Measurements from ENCODE around the gene TMEM88. TPM values are rescaled to one million over a fixed set of nuclear protein-coding genes. Genes with fewer than 3 reads are reported as not detected.

The TMEM88 gene
- total RNA-seq, 1 donor from 2014 or later = 33.7 TPM

DNA sequence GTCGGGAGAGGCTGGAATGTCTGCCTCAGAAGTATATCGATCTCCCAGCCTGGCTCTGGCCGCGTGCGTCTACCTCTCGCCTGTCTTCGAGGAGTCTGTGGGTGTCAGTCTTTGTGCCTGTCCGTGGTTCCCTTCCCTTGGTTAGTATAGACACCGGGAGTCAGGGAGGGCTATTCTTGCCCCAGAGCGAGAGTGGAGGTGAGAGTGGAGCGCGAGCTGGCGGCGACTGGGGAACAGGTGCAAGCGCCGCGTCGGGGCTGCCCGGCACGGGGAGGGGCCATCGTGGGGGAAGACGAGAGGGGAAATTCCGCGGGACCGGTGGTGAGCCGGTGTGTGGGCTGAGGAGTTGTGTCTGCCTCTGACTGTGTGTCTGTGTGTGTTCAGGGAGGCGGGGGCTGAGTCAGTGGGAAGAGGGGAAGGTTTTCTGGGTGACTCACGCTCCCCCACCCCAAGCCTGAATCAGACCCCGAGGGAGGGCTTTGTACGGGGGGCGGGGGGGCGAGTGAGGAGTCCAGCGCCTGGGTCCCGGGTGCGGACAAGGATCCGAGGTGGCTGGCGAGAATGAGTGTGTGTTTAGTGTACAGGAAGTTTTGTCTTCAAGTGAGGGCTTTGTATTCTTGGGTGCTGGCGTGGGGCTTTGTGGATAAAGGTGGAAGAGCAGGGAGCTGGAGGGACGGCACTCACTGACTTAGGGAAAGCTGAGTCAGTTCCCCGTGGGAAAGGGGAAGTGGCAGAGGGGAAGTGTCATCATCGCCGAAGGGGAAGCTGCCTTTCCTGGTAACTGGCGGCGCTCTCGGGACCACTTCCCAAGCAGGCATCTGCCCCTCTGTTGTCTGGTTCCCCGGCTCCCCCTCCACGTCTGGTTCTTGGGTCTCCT, 12.2 kb upstream of the TMEM88 start:
- FAIRE-seq = no peak
- peak overlapping the region; percentile 100 for H3K27ac Mint-ChIP-seq (ENCODE audit: unreplicated experiment)

DNA sequence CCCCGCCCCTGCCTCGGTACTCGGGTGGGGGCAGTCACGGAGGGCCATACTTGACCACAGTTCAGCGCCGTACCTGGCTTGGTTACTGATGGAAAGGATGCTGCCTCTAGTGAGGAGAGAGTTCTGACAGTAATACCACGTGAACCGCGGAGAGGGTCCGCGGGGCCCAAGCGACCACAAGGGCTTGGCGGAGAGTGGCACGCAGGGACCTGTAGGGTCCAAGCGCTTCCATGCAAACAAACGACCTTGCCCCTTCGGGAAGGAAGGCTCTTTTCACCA, 11.7 kb upstream of the TMEM88 start:
- no peak for TF ChIP-seq EZH2 (IDR thresholded peaks at IDR 0.05; ENCODE audit: insufficient read depth, low read length)
- TF ChIP-seq, protein P1, sequence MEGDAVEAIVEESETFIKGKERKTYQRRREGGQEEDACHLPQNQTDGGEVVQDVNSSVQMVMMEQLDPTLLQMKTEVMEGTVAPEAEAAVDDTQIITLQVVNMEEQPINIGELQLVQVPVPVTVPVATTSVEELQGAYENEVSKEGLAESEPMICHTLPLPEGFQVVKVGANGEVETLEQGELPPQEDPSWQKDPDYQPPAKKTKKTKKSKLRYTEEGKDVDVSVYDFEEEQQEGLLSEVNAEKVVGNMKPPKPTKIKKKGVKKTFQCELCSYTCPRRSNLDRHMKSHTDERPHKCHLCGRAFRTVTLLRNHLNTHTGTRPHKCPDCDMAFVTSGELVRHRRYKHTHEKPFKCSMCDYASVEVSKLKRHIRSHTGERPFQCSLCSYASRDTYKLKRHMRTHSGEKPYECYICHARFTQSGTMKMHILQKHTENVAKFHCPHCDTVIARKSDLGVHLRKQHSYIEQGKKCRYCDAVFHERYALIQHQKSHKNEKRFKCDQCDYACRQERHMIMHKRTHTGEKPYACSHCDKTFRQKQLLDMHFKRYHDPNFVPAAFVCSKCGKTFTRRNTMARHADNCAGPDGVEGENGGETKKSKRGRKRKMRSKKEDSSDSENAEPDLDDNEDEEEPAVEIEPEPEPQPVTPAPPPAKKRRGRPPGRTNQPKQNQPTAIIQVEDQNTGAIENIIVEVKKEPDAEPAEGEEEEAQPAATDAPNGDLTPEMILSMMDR (IDR thresholded peaks at IDR 0.05; ENCODE audit: insufficient read depth, low read depth, low read length) = no peak
- Mint-ChIP-seq H3K36me3 (ENCODE audit: low read depth, unreplicated experiment) (peaks cover 4% of the 10 kb centered on the region), H3K27me3 (ENCODE audit: low read depth, unreplicated experiment) (no peaks in the 10 kb centered on the region), H3K27ac (ENCODE audit: unreplicated experiment) (peak overlapping the region; percentile 100), H3K4me3 (ENCODE audit: unreplicated experiment) (peak overlapping the region; percentile 95), H3K9me3 (ENCODE audit: unreplicated experiment) (no peaks in the 10 kb centered on the region), H3K4me1 (ENCODE audit: low read depth, unreplicated experiment) (peaks cover 38% of the 10 kb centered on the region)
- Histone ChIP-seq H3K9ac (ENCODE audit: low read length) (peak overlapping the region; percentile 100), H3K79me2 (ENCODE audit: insufficient read depth, low read length) (peaks cover 55% of the 10 kb centered on the region), H3K4me3 (ENCODE audit: insufficient read depth, low read depth, low read length) (peak overlapping the region; percentile 85), H4K20me1 (ENCODE audit: insufficient read depth, low read length) (peaks cover 47% of the 10 kb centered on the region), H3K27me3 (ENCODE audit: insufficient read depth, low read length) (no peaks in the 10 kb centered on the region), H3K27ac (ENCODE audit: low read depth, low read length) (peak overlapping the region; percentile 100), H3K4me2 (ENCODE audit: low read length) (peak overlapping the region; percentile 99), H3K36me3 (ENCODE audit: insufficient read depth, low read length) (no peaks in the 10 kb centered on the region), H2AFZ (ENCODE audit: low read depth, low read length) (no peak overlapping the region), H3K4me1 (ENCODE audit: insufficient read depth, low read length) (peaks cover 42% of the 10 kb centered on the region), H3K9me3 (ENCODE audit: insufficient read depth, low read depth, low read length) (no peaks in the 10 kb centered on the region)
- FAIRE-seq (no peak), DNase-seq (ENCODE audit: low read depth) (no peak)

More for the DNA sequence above, 12.2 kb upstream of the TMEM88 start:
- H3K27ac ChIP-seq (ENCODE audit: low read depth, low read length) = peak overlapping the region; percentile 100
- H3K36me3 ChIP-seq (ENCODE audit: insufficient read depth, low read length) = no peaks in the 10 kb centered on the region
- peaks cover 4% of the 10 kb centered on the region for H3K36me3 Mint-ChIP-seq (ENCODE audit: low read depth, unreplicated experiment)
- H3K9ac ChIP-seq (ENCODE audit: low read length) = peak overlapping the region; percentile 100
- no peaks in the 10 kb centered on the region for H3K27me3 ChIP-seq (ENCODE audit: insufficient read depth, low read length)
- H3K4me2 ChIP-seq (ENCODE audit: low read length) = peak overlapping the region; percentile 99
- H2AFZ ChIP-seq (ENCODE audit: low read depth, low read length) = no peak overlapping the region
- peak overlapping the region; percentile 95 for H3K4me3 Mint-ChIP-seq (ENCODE audit: unreplicated experiment)
- peaks cover 47% of the 10 kb centered on the region for H4K20me1 ChIP-seq (ENCODE audit: insufficient read depth, low read length)
- peaks cover 46% of the 10 kb centered on the region for H3K4me1 ChIP-seq (ENCODE audit: insufficient read depth, low read length)
- DNase-seq (ENCODE audit: low read depth) = peak; percentile 95
- no peaks in the 10 kb centered on the region for H3K27me3 Mint-ChIP-seq (ENCODE audit: low read depth, unreplicated experiment)
- H3K4me3 ChIP-seq (ENCODE audit: insufficient read depth, low read depth, low read length) = peak overlapping the region; percentile 85
- H3K4me1 Mint-ChIP-seq (ENCODE audit: low read depth, unreplicated experiment) = peaks cover 39% of the 10 kb centered on the region
- TF ChIP-seq, protein P1 (IDR thresholded peaks at IDR 0.05; ENCODE audit: insufficient read depth, low read depth, low read length) = no peak
- no peak for TF ChIP-seq EZH2 (IDR thresholded peaks at IDR 0.05; ENCODE audit: insufficient read depth, low read length)
- H3K9me3 Mint-ChIP-seq (ENCODE audit: unreplicated experiment) = no peaks in the 10 kb centered on the region
- no peaks in the 10 kb centered on the region for H3K9me3 ChIP-seq (ENCODE audit: insufficient read depth, low read depth, low read length)
- H3K79me2 ChIP-seq (ENCODE audit: insufficient read depth, low read length) = peaks cover 55% of the 10 kb centered on the region
